ENCODE data around the gene IMPG2.

The IMPG2 gene

GRCh38 chr3:101248736-101249135, 71.6 kb downstream of the IMPG2 start:
- no peaks in the 10 kb centered on the region for H3K9me3 ChIP-seq (ENCODE audit: severe bottlenecking)
- H3K36me3 ChIP-seq, result peaks cover 100% of the 10 kb centered on the region
- no peak for DNase-seq
- H3K4me3 ChIP-seq (ENCODE audit: low read depth, low read length), result no peak overlapping the region
- no peak overlapping the region for H3K27ac ChIP-seq
- no peak for TF ChIP-seq CTCF (IDR thresholded peaks at IDR 0.05; ENCODE audit: low read depth, low read length)
- H3K27me3 ChIP-seq (ENCODE audit: insufficient read depth, low read depth, severe bottlenecking), result no peaks in the 10 kb centered on the region

- Histone ChIP-seq H3K4me3 (ENCODE audit: low read depth, low read length) (no peak overlapping the region), H3K36me3 (peaks cover 100% of the 10 kb centered on the region), H3K9me3 (ENCODE audit: severe bottlenecking) (no peaks in the 10 kb centered on the region), H3K27me3 (ENCODE audit: insufficient read depth, low read depth, severe bottlenecking) (no peaks in the 10 kb centered on the region), H3K27ac (no peak overlapping the region)
- DNase-seq, result no peak
- TF ChIP-seq CTCF (IDR thresholded peaks at IDR 0.05; ENCODE audit: low read depth, low read length), result no peak
Observed at GRCh38 chr3:101244212-101244575, 76.2 kb downstream of the IMPG2 start.

GRCh38 chr3:101243285-101244211, 76.8 kb downstream of the IMPG2 start:
- DNase-seq, result no peak

GRCh38 chr3:101240719-101241399, 79.5 kb downstream of the IMPG2 start:
- no peak for TF ChIP-seq CTCF (IDR thresholded peaks at IDR 0.05; ENCODE audit: low read depth, low read length)
- Histone ChIP-seq H3K27ac (no peak overlapping the region), H3K27me3 (ENCODE audit: insufficient read depth, low read depth, severe bottlenecking) (no peaks in the 10 kb centered on the region), H3K4me3 (ENCODE audit: low read depth, low read length) (no peak overlapping the region), H3K9me3 (ENCODE audit: severe bottlenecking) (no peaks in the 10 kb centered on the region), H3K36me3 (peaks cover 100% of the 10 kb centered on the region)
- DNase-seq, result no peak

More at GRCh38 chr3:101243285-101244211, 76.8 kb downstream of the IMPG2 start:
- no peak overlapping the region for H3K27ac ChIP-seq
- no peaks in the 10 kb centered on the region for H3K27me3 ChIP-seq (ENCODE audit: insufficient read depth, low read depth, severe bottlenecking)
- no peak overlapping the region for H3K4me3 ChIP-seq (ENCODE audit: low read depth, low read length)
- peaks cover 100% of the 10 kb centered on the region for H3K36me3 ChIP-seq
- H3K9me3 ChIP-seq (ENCODE audit: severe bottlenecking), result no peaks in the 10 kb centered on the region
- TF ChIP-seq CTCF (IDR thresholded peaks at IDR 0.05; ENCODE audit: low read depth, low read length), result no peak

GRCh38 chr3:101235048-101235447, 85.3 kb downstream of the IMPG2 start:
- no peak overlapping the region for H3K4me3 ChIP-seq (ENCODE audit: low read depth, low read length)
- no peaks in the 10 kb centered on the region for H3K27me3 ChIP-seq (ENCODE audit: insufficient read depth, low read depth, severe bottlenecking)
- no peak overlapping the region for H3K27ac ChIP-seq
- peaks cover 100% of the 10 kb centered on the region for H3K36me3 ChIP-seq
- no peak for TF ChIP-seq CTCF (IDR thresholded peaks at IDR 0.05; ENCODE audit: low read depth, low read length)
- no peaks in the 10 kb centered on the region for H3K9me3 ChIP-seq (ENCODE audit: severe bottlenecking)
- no peak for DNase-seq
